ENCODE results near the gene RPS6KB2. TPM values are rescaled to one million over a fixed set of nuclear protein-coding genes. Genes with fewer than 3 reads are reported as not detected.

The RPS6KB2 gene
- total RNA-seq, 1 experiment from 2014 or later = 54.1 TPM

GRCh38 chr11:67470337-67471002 lies 42.2 kb downstream of the RPS6KB2 start:
- H2AFZ ChIP-seq (ENCODE audit: low read depth, low read length, poor library complexity, severe bottlenecking) = no peak overlapping the region
- H3K9me3 ChIP-seq (ENCODE audit: control insufficient read depth in 1 of 2, insufficient read depth in 1 of 2, low read depth in 1 of 2, low read length in 2 of 2) = no peaks in the 10 kb centered on the region
- TF ChIP-seq MAX (IDR thresholded peaks at IDR 0.05) (no peak), EZH2phosphoT487 (IDR thresholded peaks at IDR 0.05; ENCODE audit: borderline replicate concordance) (no peak), EZH2 (IDR thresholded peaks at IDR 0.05) (no peak), EGR1 (IDR thresholded peaks at IDR 0.05; ENCODE audit: low read depth) (no peak), SP1 (IDR thresholded peaks at IDR 0.05; ENCODE audit: low read depth) (no peak)
- TF ChIP-seq, protein P1, sequence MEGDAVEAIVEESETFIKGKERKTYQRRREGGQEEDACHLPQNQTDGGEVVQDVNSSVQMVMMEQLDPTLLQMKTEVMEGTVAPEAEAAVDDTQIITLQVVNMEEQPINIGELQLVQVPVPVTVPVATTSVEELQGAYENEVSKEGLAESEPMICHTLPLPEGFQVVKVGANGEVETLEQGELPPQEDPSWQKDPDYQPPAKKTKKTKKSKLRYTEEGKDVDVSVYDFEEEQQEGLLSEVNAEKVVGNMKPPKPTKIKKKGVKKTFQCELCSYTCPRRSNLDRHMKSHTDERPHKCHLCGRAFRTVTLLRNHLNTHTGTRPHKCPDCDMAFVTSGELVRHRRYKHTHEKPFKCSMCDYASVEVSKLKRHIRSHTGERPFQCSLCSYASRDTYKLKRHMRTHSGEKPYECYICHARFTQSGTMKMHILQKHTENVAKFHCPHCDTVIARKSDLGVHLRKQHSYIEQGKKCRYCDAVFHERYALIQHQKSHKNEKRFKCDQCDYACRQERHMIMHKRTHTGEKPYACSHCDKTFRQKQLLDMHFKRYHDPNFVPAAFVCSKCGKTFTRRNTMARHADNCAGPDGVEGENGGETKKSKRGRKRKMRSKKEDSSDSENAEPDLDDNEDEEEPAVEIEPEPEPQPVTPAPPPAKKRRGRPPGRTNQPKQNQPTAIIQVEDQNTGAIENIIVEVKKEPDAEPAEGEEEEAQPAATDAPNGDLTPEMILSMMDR (IDR thresholded peaks at IDR 0.05 in 2 of 3, conservative IDR thresholded peaks at IDR 0.05 in 1 of 3; ENCODE audit: borderline replicate concordance in 1 of 3, insufficient read depth in 1 of 3, low read depth in 2 of 3, low read length in 2 of 3) = no peak
- ChIA-PET CTCF (no interaction called here), POLR2A (no interaction called here), RAD21 (ENCODE audit: low non-redundant PET in 1 of 2, low total read pairs in 2 of 2, uncharacterized antibody in 2 of 2, unreplicated experiment in 2 of 2) (interaction anchor here in 1 of 2 experiments (2.2 kb wide), 1 partner anchor 69 kb away, joined by 6 read pairs; the partner anchor contains the start of gene PPP1CA)
- H3K36me3 ChIP-seq (ENCODE audit: control insufficient read depth in 1 of 2, insufficient read depth in 2 of 2, low read length in 2 of 2) = no peaks in the 10 kb centered on the region
- H3K4me2 ChIP-seq (ENCODE audit: low read length) = no peak overlapping the region
- H3K27ac ChIP-seq (ENCODE audit: low read depth, low read length) = no peak overlapping the region
- intact Hi-C loops (cut with micrococcal nuclease) = no loop called here
- ATAC-seq (no peak), DNase-seq (ENCODE audit: low read depth, low spot score) (no peak)
- H3K9me2 ChIP-seq (ENCODE audit: insufficient read depth) = no peaks in the 10 kb centered on the region
- peaks cover 7% of the 10 kb centered on the region; the same call in 1 of the 2 replicates for H3K79me2 ChIP-seq (ENCODE audit: insufficient read depth, low read length)
- H3K27me3 ChIP-seq (ENCODE audit: insufficient read depth, low read length) = no peaks in the 10 kb centered on the region
- BruUV-seq (replicated peaks) = no TSS peak
- no peak overlapping the region for H3K9ac ChIP-seq (ENCODE audit: low read length)
- no peaks in the 10 kb centered on the region for H4K20me1 ChIP-seq (ENCODE audit: insufficient read depth)
- H3K4me1 ChIP-seq (ENCODE audit: control insufficient read depth in 1 of 2, insufficient read depth in 2 of 2, low read length in 2 of 2) = peaks cover 21 to 35% of the 10 kb centered on the region in 2 experiments
- no peak overlapping the region for H3K4me3 ChIP-seq (replicated peaks in 1 of 2; ENCODE audit: low read depth in 1 of 2, low read length in 2 of 2)

- no TSS peak for BruUV-seq (replicated peaks)
- TF ChIP-seq SRF (IDR thresholded peaks at IDR 0.05; ENCODE audit: low read depth) (no peak), SIN3A (IDR thresholded peaks at IDR 0.05; ENCODE audit: low read depth) (no peak), POLR2A (IDR thresholded peaks at IDR 0.05; ENCODE audit: borderline replicate concordance, extremely low read depth, insufficient read depth, insufficient read length) (no peak), ELF1 (IDR thresholded peaks at IDR 0.05; ENCODE audit: borderline replicate concordance, low read depth) (no peak), EZH2 (IDR thresholded peaks at IDR 0.05) (no peak), TCF7L2 (IDR thresholded peaks at IDR 0.05; ENCODE audit: borderline replicate concordance, extremely low read depth, insufficient read depth, insufficient read length) (no peak), ZBTB33 (IDR thresholded peaks at IDR 0.05; ENCODE audit: extremely low read depth, insufficient replicate concordance, low read length) (no peak), ZFX (IDR thresholded peaks at IDR 0.05) (no peak), POLR2AphosphoS5 (IDR thresholded peaks at IDR 0.05; ENCODE audit: low read depth, low read length) (no peak), SP1 (IDR thresholded peaks at IDR 0.05; ENCODE audit: low read depth) (no peak), YY1 (IDR thresholded peaks at IDR 0.05; ENCODE audit: extremely low read depth, insufficient replicate concordance, low read depth, low read length) (no peak), RAD21 (IDR thresholded peaks at IDR 0.05; ENCODE audit: low read depth) (no peak)
Measured at GRCh38 chr11:67472882-67473281, 44.6 kb downstream of the RPS6KB2 start.

More at GRCh38 chr11:67472882-67473281, 44.6 kb downstream of the RPS6KB2 start:
- no peak overlapping the region for H3K9ac ChIP-seq (ENCODE audit: low read length)
- no peak for ATAC-seq
- no peaks in the 10 kb centered on the region for H4K20me1 ChIP-seq (ENCODE audit: insufficient read depth)
- ChIA-PET CTCF (no interaction called here), RAD21 (ENCODE audit: low non-redundant PET in 1 of 2, low total read pairs in 2 of 2, uncharacterized antibody in 2 of 2, unreplicated experiment in 2 of 2) (no interaction called here), POLR2A (no interaction called here)
- no peak overlapping the region for H3K4me3 ChIP-seq (replicated peaks in 1 of 2; ENCODE audit: low read depth in 1 of 2, low read length in 2 of 2)
- H3K79me2 ChIP-seq (ENCODE audit: insufficient read depth, low read length) = peaks cover 6% of the 10 kb centered on the region; the same call in 1 of the 2 replicates
- H3K4me2 ChIP-seq (ENCODE audit: low read length) = no peak overlapping the region
- intact Hi-C loops (cut with micrococcal nuclease) = no loop called here
- H3K9me3 ChIP-seq (ENCODE audit: control insufficient read depth in 1 of 2, insufficient read depth in 1 of 2, low read depth in 1 of 2, low read length in 2 of 2) = no peaks in the 10 kb centered on the region
- H3K27me3 ChIP-seq (ENCODE audit: insufficient read depth, low read length) = no peaks in the 10 kb centered on the region
- peaks cover 1 to 10% of the 10 kb centered on the region in 2 experiments for H3K4me1 ChIP-seq (ENCODE audit: control insufficient read depth in 1 of 2, insufficient read depth in 2 of 2, low read length in 2 of 2)
- H3K27ac ChIP-seq (ENCODE audit: low read depth, low read length) = no peak overlapping the region
- no peaks in the 10 kb centered on the region for H3K36me3 ChIP-seq (ENCODE audit: control insufficient read depth in 1 of 2, insufficient read depth in 2 of 2, low read length in 2 of 2)
- H3K9me2 ChIP-seq (ENCODE audit: insufficient read depth) = no peaks in the 10 kb centered on the region
- no peak for DNase-seq (ENCODE audit: low read depth, low spot score)
- H2AFZ ChIP-seq (ENCODE audit: low read depth, low read length, poor library complexity, severe bottlenecking) = no peak overlapping the region
